ENCODE measurements around the gene FLT3.

The FLT3 gene

GRCh38 chr13:28000567-28000966, 99.8 kb downstream of the FLT3 start:
- DNase-seq, result no peak

DNA sequence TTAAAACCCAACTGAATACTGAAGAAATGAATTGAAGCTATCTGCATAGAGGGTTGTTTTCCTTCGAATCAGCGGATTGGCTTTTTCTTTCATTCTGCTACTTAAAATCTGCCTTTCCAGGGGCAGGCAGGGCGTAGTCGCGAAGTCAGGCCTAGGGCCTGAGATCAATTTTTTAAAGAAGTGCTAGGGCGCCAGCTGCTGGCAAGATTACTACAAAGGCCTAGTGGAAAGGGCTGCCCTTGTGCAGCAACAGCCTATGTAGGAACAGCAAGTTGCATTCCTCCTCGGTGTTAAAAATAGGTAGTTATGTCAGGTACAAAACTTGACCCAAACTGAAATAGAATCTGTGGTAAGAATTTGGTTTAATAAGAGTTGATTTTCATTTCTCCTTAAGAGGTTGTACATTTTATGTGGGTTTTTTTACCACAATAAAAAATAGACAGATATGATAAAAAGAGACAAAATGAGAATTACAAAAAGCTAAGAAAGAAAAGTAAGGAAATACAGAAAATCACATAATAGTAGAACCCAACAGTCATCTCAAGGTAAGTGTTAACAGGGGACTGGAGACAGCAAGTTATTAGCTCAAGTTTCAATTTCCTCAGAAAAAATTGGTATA, 102.4 kb downstream of the FLT3 start:
- DNase-seq, result no peak

DNA sequence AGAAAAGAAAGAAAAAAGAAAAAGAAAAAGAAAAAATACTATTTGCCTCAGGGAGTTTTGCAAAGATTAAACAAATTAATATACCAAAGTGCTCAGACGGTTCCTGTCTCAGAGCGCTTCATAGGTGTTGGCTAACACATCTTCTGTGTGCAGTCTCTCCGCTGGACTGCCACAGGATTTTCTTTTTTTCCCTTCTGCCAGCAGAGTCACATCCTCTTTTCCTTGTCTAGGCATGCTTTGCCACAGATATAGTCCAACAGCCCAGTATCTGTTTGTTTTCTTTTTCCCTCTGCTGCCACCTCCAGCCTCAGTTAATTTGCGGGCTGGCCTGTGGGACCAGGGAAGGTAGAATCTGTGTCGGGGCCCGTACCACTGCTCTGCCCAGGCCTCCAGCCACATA, 108.5 kb downstream of the FLT3 start:
- DNase-seq, result no peak

DNA sequence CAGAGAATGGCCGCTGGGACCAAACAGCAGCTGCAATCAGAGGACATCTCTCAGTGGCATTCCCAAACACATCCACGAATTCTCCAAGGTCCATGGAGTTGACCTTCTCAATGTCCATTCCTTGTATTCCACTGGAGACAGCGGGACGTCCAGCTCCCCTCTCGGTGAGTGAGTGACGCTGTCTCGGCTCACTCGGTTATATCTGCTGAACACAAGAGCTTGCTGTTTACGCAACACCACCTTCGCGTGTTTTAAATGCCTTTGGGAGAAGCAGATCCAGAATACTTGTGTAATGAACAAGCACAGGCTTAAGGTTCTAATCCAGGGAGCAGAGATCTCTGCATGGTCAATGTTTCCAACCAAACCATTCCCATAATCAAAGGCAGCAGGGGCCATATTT, 111.9 kb downstream of the FLT3 start, which contains the start of gene URAD:
URAD (minus strand) TSS at position 174 of the 400 bp plus-strand sequence; CDS start at position 118, 56 bp downstream.
- DNase-seq, result no peak

- DNase-seq, result no peak
Observed at GRCh38 chr13:27985600-27985999, 114.8 kb downstream of the FLT3 start.

DNA sequence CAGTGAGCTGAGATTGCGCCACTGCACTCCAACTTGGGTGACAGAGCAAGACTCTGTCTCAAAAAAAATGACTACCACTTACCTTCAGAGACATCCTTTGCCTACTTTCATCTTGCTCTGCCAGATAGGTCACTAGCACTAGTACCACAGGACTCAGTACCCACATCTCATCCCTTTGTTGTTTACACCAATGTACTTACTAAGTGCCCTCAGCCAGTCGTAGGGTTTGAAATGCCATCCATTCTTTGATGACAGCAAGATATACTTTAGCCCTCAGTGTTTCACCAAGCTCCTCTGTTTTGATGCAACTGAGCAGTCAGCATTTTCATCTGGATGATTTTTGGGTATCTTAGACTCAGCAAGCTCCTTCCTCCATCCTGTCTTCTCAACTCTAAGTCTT, 118.0 kb downstream of the FLT3 start:
- DNase-seq, result no peak

DNA sequence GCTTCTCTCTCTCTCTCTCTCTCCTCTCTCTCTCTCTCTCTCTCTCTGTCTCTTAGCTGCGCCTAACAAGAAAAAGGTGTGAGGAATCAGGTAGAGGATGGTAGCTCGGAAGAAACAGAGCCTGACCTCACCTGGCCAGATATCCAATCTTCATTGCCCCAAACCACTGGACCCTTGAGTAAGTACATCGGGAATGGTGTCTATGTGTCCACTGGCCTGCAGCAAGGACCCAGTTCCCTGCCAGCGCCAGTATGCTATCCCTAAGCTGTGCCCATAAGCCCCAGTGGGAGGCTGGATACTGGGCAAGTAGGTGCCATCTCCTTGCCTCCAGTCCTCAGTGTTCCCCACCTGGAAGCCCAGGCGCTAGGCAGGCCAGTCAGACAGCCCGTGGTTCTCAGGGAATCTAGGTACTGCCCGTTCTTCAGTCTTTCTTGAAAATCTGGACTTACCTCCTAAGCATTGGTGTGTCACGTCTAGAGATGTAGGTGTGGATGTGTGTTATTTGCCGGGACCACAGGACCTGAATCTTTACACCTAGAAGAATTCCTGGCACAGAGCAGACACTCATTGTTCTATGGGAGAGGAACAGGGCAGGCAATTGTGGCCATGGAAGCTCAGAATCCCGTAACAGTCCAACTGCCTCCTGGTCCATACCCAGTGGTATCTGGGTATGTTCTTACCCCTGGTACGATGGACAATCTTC, 119.2 kb downstream of the FLT3 start:
- DNase-seq, result no peak

- DNase-seq, result no peak
Observed at GRCh38 chr13:27980280-27980998, 119.9 kb downstream of the FLT3 start.

DNA sequence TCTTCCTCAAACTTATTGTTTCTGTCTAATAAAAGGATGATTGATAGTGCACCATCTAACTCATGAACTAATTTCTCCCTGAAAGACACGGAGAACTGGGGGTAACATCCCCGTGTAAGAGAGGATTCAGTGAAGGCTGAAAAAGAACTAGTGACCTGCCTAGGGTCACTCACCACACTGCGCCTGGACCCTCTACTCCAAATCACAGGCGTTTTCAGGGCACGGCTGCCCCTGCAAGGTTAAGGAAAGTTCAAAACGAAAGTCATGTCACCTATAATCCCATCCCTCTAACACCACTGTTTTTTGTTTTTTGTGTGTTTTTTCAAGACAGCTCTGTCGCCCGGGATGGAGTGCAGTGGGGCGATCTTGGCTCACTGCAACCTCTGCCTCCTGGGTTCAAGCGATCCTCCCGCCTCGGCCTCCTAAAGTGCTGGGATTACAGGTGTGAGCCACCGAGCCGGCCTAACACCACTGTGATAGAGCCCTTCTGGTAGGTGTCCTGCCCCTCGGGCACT, 120.6 kb downstream of the FLT3 start:
- DNase-seq, result no peak

- no peak for DNase-seq
Observed at GRCh38 chr13:27979001-27979643, 121.3 kb downstream of the FLT3 start.

DNA sequence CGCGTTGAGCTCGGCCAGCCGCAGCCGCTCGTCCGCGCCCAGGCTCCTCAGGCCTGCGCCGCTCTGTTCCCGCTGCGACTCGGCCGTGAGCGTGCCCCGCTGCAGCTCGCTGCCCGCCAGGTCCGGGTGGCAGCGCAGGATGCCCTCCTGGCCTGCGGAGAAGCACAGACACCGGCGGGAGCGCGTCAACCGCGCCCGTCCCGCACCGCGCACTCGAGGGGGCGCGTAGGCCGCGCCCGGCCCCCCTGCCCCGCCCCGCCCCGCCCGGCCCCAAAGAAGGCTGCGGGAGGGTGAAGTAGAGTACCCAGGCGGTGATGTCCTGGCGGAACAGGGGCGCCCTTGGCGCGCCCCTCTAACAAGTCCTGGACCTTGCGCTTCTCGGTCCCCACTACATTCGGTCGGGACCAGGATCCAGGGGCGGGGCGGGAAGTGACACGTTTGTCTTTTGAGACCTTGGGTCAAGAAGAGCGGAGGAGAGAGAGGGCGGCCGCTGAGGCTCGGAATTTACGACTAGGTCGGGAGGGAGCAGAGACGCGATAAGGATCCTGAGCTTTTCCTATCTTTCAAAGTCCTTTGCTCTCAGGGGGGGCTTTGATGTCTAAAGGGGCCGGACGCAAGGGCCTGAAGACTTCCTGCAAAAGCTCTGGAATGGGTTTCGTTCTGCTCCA, 121.9 kb downstream of the FLT3 start:
- DNase-seq, result no peak

- DNase-seq, result no peak
Observed at GRCh38 chr13:27977476-27978300, 122.7 kb downstream of the FLT3 start.

GRCh38 chr13:27976362-27977091, 123.8 kb downstream of the FLT3 start:
- no peak for DNase-seq

GRCh38 chr13:27975564-27976361, 124.6 kb downstream of the FLT3 start:
- no peak for DNase-seq

- no peak for DNase-seq
Observed at GRCh38 chr13:27973961-27974662, 126.3 kb downstream of the FLT3 start.

- DNase-seq, result no peak
Observed at GRCh38 chr13:27973291-27973690, 127.1 kb downstream of the FLT3 start.

DNA sequence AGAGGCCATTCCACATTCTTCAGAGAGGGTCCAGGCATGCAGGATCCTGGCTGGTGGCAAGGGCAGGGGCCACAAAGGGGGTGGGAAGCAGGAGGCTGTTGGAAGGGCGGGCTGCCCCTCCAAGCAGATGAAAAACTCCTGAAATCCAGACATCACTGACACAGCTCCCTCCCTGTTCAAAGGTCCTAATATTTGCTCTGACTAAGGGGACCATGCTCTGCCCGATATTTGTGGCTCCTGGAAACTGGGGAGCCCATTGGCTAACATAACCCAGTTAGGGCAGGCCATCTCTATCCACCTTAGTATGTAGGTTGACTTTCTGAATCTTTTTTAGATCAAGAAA, 127.9 kb downstream of the FLT3 start:
- DNase-seq, result no peak

- DNase-seq, result no peak
Observed at GRCh38 chr13:27971776-27972477, 128.4 kb downstream of the FLT3 start.

DNA sequence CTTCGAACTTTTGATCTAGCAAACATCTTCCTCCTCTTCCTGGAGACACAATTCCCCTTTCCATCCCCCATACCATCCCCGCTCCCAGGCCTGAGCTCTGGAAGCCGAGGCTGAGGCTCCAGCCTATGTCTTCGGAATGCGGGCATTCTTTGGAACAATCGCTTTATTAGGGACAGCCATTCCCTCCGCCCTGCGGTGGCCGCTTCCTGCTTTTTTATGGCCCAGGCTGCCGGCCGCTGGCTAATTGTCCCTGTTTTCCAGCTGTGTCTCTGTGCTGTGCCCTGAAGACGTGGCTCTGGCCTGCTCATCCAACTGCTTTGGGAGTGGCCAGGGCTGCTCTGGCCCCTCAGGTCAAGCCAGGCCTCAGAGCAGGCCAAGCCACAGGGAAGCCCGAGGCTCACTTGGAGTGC, 129.1 kb downstream of the FLT3 start:
- DNase-seq, result no peak
